Measurements from ENCODE around the gene GABRB3. TPM values are rescaled to one million over a fixed set of nuclear protein-coding genes. Genes with fewer than 3 reads are reported as not detected.

The GABRB3 gene
- total and polyA plus RNA-seq, 2 donors (not counting 1 experiment from before 2014, with no cell fraction given) = 0.07 TPM; not detected in 1

DNA sequence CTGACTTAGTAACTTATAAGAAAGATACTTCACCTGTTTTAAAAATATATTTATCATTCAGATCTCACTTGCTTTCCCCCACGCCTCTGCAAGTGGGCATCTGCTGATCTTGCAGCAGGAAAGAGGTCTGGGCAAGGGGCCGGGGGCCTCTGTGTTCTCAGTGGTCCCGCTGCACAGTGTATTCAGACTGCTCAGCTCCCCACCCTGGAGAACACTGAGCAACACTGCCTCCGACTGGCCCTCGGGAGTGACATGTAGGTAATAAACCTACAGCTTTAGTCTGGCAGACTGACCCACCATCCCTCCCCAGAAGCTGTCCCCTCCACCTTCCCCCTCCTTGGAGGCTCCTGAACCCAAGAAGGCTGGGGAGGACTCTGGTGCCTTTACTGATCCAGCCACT lies 43.8 kb downstream of the GABRB3 start:
- H3K4me2 ChIP-seq (replicated peaks; ENCODE audit: low read depth, low read length, poor library complexity, severe bottlenecking) = no peak overlapping the region
- peaks cover 9% of the 10 kb centered on the region for H3K9me3 Mint-ChIP-seq (ENCODE audit: insufficient read depth)
- no peak overlapping the region for H3K9ac ChIP-seq (ENCODE audit: low read length)
- no peaks in the 10 kb centered on the region for H3K27me3 Mint-ChIP-seq
- H3K79me2 ChIP-seq (ENCODE audit: control insufficient read depth, insufficient read depth, low read length) = no peaks in the 10 kb centered on the region
- POLR2A ChIA-PET = no interaction called here
- no peaks in the 10 kb centered on the region for H3K4me1 Mint-ChIP-seq
- H3K27me3 ChIP-seq (replicated peaks in 1 of 4; ENCODE audit: control extremely low read depth in 1 of 4, control insufficient read depth in 3 of 4, insufficient read depth in 4 of 4, low read length in 3 of 4) = no peaks in the 10 kb centered on the region
- DNase-seq = no peak
- H3K9me3 ChIP-seq (ENCODE audit: control extremely low read depth in 1 of 3, control insufficient read depth in 2 of 3, insufficient read depth in 1 of 3, low read length in 2 of 3) = peaks cover 0 to 10% (median 4%) of the 10 kb centered on the region in 3 donors
- no peak overlapping the region for H3K4me3 ChIP-seq (ENCODE audit: control extremely low read depth in 1 of 5, extremely low read depth in 1 of 5, insufficient read depth in 1 of 5, low read depth in 2 of 5, low read length in 4 of 5)
- no peaks in the 10 kb centered on the region for H3K36me3 ChIP-seq (replicated peaks in 1 of 2; ENCODE audit: control extremely low read depth in 1 of 2, control insufficient read depth in 1 of 2, extremely low read depth in 1 of 2, insufficient read depth in 2 of 2, low read length in 1 of 2)
- TF ChIP-seq, protein P1, sequence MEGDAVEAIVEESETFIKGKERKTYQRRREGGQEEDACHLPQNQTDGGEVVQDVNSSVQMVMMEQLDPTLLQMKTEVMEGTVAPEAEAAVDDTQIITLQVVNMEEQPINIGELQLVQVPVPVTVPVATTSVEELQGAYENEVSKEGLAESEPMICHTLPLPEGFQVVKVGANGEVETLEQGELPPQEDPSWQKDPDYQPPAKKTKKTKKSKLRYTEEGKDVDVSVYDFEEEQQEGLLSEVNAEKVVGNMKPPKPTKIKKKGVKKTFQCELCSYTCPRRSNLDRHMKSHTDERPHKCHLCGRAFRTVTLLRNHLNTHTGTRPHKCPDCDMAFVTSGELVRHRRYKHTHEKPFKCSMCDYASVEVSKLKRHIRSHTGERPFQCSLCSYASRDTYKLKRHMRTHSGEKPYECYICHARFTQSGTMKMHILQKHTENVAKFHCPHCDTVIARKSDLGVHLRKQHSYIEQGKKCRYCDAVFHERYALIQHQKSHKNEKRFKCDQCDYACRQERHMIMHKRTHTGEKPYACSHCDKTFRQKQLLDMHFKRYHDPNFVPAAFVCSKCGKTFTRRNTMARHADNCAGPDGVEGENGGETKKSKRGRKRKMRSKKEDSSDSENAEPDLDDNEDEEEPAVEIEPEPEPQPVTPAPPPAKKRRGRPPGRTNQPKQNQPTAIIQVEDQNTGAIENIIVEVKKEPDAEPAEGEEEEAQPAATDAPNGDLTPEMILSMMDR (IDR thresholded peaks at IDR 0.05) = no peak
- no peak for TF ChIP-seq EZH2 (IDR thresholded peaks at IDR 0.05; ENCODE audit: borderline replicate concordance, insufficient read depth, low read depth, low read length, poor library complexity, severe bottlenecking)
- no peak overlapping the region for H3K27ac ChIP-seq (ENCODE audit: low read length in 2 of 2)
- ATAC-seq (ENCODE audit: low read depth) = no peak
- 81% methylated on average over 5 of the region's 5 CpGs for WGBS (ENCODE audit: insufficient coverage)
- H3K27ac Mint-ChIP-seq = no peak overlapping the region
- intact Hi-C loops (cut with micrococcal nuclease) = no loop called here
- H3K4me3 Mint-ChIP-seq = no peak overlapping the region
- no peaks in the 10 kb centered on the region for H4K20me1 ChIP-seq (ENCODE audit: control insufficient read depth, insufficient read depth, low read length, poor library complexity, severe bottlenecking)
- H3K4me1 ChIP-seq (ENCODE audit: control insufficient read depth in 2 of 2, insufficient read depth in 2 of 2, low read length in 2 of 2) = no peaks in the 10 kb centered on the region
- H2AFZ ChIP-seq (ENCODE audit: insufficient read depth, low read depth, low read length, poor library complexity, severe bottlenecking) = no peak overlapping the region
- CTCF ChIA-PET = no interaction called here

GRCh38 chr15:26724381-26725150 lies 48.3 kb downstream of the GABRB3 start:
- no CpG with 5 or more reads among the region's 2 CpGs for WGBS (ENCODE audit: insufficient coverage)
- no peak for ATAC-seq (ENCODE audit: low read depth)

More at GRCh38 chr15:26724381-26725150, 48.3 kb downstream of the GABRB3 start:
- no peaks in the 10 kb centered on the region for H3K4me1 Mint-ChIP-seq
- ChIA-PET POLR2A (no interaction called here), CTCF (no interaction called here)
- no peaks in the 10 kb centered on the region for H3K79me2 ChIP-seq (ENCODE audit: control insufficient read depth, insufficient read depth, low read length)
- H3K27me3 Mint-ChIP-seq = no peaks in the 10 kb centered on the region
- H3K4me1 ChIP-seq (ENCODE audit: control insufficient read depth in 2 of 2, insufficient read depth in 2 of 2, low read length in 2 of 2) = no peaks in the 10 kb centered on the region
- no peak for DNase-seq
- H2AFZ ChIP-seq (ENCODE audit: insufficient read depth, low read depth, low read length, poor library complexity, severe bottlenecking) = no peak overlapping the region
- H3K9ac ChIP-seq (ENCODE audit: low read length) = no peak overlapping the region
- H3K9me3 Mint-ChIP-seq (ENCODE audit: insufficient read depth) = peaks cover 5% of the 10 kb centered on the region
- no peaks in the 10 kb centered on the region for H3K27me3 ChIP-seq (replicated peaks in 1 of 4; ENCODE audit: control extremely low read depth in 1 of 4, control insufficient read depth in 3 of 4, insufficient read depth in 4 of 4, low read length in 3 of 4)
- no peaks in the 10 kb centered on the region for H3K36me3 ChIP-seq (replicated peaks in 1 of 2; ENCODE audit: control extremely low read depth in 1 of 2, control insufficient read depth in 1 of 2, extremely low read depth in 1 of 2, insufficient read depth in 2 of 2, low read length in 1 of 2)
- no peaks in the 10 kb centered on the region for H4K20me1 ChIP-seq (ENCODE audit: control insufficient read depth, insufficient read depth, low read length, poor library complexity, severe bottlenecking)
- no peak overlapping the region for H3K4me2 ChIP-seq (replicated peaks; ENCODE audit: low read depth, low read length, poor library complexity, severe bottlenecking)
- peaks cover 0 to 1% (median 0%) of the 10 kb centered on the region in 3 donors for H3K9me3 ChIP-seq (ENCODE audit: control extremely low read depth in 1 of 3, control insufficient read depth in 2 of 3, insufficient read depth in 1 of 3, low read length in 2 of 3)
- no peak overlapping the region for H3K27ac ChIP-seq (ENCODE audit: low read length in 2 of 2)
- TF ChIP-seq EZH2 (IDR thresholded peaks at IDR 0.05; ENCODE audit: borderline replicate concordance, insufficient read depth, low read depth, low read length, poor library complexity, severe bottlenecking) = no peak
- TF ChIP-seq, protein P1 (IDR thresholded peaks at IDR 0.05) = no peak
- intact Hi-C loops (cut with micrococcal nuclease) = no loop called here
- H3K27ac Mint-ChIP-seq = no peak overlapping the region
- H3K4me3 ChIP-seq (ENCODE audit: control extremely low read depth in 1 of 5, extremely low read depth in 1 of 5, insufficient read depth in 1 of 5, low read depth in 2 of 5, low read length in 4 of 5) = no peak overlapping the region
- H3K4me3 Mint-ChIP-seq = no peak overlapping the region

Measured in B cell (primary cell).